SK-N-SH treated with all-trans-retinoic acid at 6 μM for 48 hours (cell line): ENCODE data around the gene BAX.

Experiments used
- ATAC-seq: fragments of 200-7000 bp; cut with Tn5 transposase; 3 replicates; pipeline ENCODE4 v1.9.1; 2020; ENCODE audit warnings: mild to moderate bottlenecking, moderate library complexity
- ARNTL ChIP-seq: fragments of 450-650 bp; formaldehyde crosslinking; IDR thresholded peaks from 2 replicates; pipeline ENCODE4 v1.5.0; 2020; ENCODE audit warnings: low read depth, mild to moderate bottlenecking, moderate library complexity, borderline replicate concordance
- BACH2 ChIP-seq: fragments of 250-450 bp; sonication (Bioruptor Pico); IDR thresholded peaks from 2 replicates; pipeline ENCODE4 v1.9.0; 2021; ENCODE audit warnings: mild to moderate bottlenecking, borderline replicate concordance
- CREB5 ChIP-seq: fragments of 250-450 bp; sonication (Bioruptor Pico); IDR thresholded peaks from 2 replicates; pipeline ENCODE4 v1.5.1; 2020; ENCODE audit warnings: low read depth, mild to moderate bottlenecking, moderate library complexity
- CSDC2 ChIP-seq: fragments of 250-450 bp; sonication (Bioruptor Pico); IDR thresholded peaks from 2 replicates; pipeline ENCODE4 v1.5.0; 2020; ENCODE audit warnings: mild to moderate bottlenecking, moderate library complexity
- CSRNP3 ChIP-seq: fragments of 250-450 bp; sonication (Bioruptor Pico); IDR thresholded peaks from 2 replicates; pipeline ENCODE4 v1.5.1; 2021; ENCODE audit warnings: mild to moderate bottlenecking, moderate library complexity
- ESRRG ChIP-seq: fragments of 250-450 bp; sonication (Bioruptor Pico); IDR thresholded peaks from 2 replicates; pipeline ENCODE4 v1.6.1; 2021; ENCODE audit warnings: mild to moderate bottlenecking
- GLIS3 ChIP-seq: fragments of 250-450 bp; sonication (Bioruptor Pico); IDR thresholded peaks from 2 replicates; pipeline ENCODE4 v1.5.0; 2020; ENCODE audit warnings: mild to moderate bottlenecking, moderate library complexity
- ISL1 ChIP-seq: fragments of 250-450 bp; sonication (Bioruptor Pico); IDR thresholded peaks from 2 replicates; pipeline ENCODE4 v2.1.2; 2022; ENCODE audit warnings: mild to moderate bottlenecking, moderate library complexity
- OSR1 ChIP-seq: fragments of 250-450 bp; sonication (Bioruptor Pico); IDR thresholded peaks from 2 replicates; pipeline ENCODE4 v1.8.0; 2022; ENCODE audit warnings: moderate library complexity, mild to moderate bottlenecking, inconsistent platforms
- POU6F1 ChIP-seq: fragments of 250-450 bp; sonication (Bioruptor Pico); IDR thresholded peaks from 2 replicates; pipeline ENCODE4 v1.8.0; 2021; ENCODE audit warnings: low read depth, mild to moderate bottlenecking, moderate library complexity, borderline replicate concordance
- RARB ChIP-seq: fragments of 250-450 bp; sonication (Bioruptor Pico); IDR thresholded peaks from 2 replicates; pipeline ENCODE4 v1.8.0; 2021; ENCODE audit warnings: mild to moderate bottlenecking, moderate library complexity
- SNAI2 ChIP-seq: fragments of 250-450 bp; sonication (Bioruptor Pico); IDR thresholded peaks from 2 replicates; pipeline ENCODE4 v1.5.0; 2020; ENCODE audit warnings: mild to moderate bottlenecking, moderate library complexity
- TCF4 ChIP-seq: fragments of 250-450 bp; sonication (Bioruptor Pico); IDR thresholded peaks from 2 replicates; pipeline ENCODE4 v1.8.0; 2021; ENCODE audit warnings: mild to moderate bottlenecking, moderate library complexity, borderline replicate concordance
- TOX ChIP-seq: fragments of 250-450 bp; sonication (Bioruptor Pico); IDR thresholded peaks from 2 replicates; pipeline ENCODE4 v1.8.0; 2021; ENCODE audit warnings: mild to moderate bottlenecking, moderate library complexity, borderline replicate concordance
- TSHZ2 ChIP-seq: fragments of 250-450 bp; sonication (Bioruptor Pico); IDR thresholded peaks from 2 replicates; pipeline ENCODE4 v1.5.0; 2020; ENCODE audit warnings: mild to moderate bottlenecking, moderate library complexity
- ZC3H10 ChIP-seq: fragments of 250-450 bp; sonication (Bioruptor Pico); IDR thresholded peaks from 2 replicates; pipeline ENCODE4 v1.5.1; 2021; ENCODE audit warnings: mild to moderate bottlenecking, moderate library complexity
- ZFP3 ChIP-seq: fragments of 250-450 bp; sonication (Bioruptor Pico); IDR thresholded peaks from 2 replicates; pipeline ENCODE4 v1.5.0; 2020; ENCODE audit warnings: mild to moderate bottlenecking, moderate library complexity
- ZFP30 ChIP-seq: fragments of 450-650 bp; formaldehyde crosslinking; IDR thresholded peaks from 2 replicates; pipeline ENCODE4 v1.5.0; 2022; ENCODE audit warnings: mild to moderate bottlenecking, moderate library complexity
- ZNF565 ChIP-seq: fragments of 450-650 bp; formaldehyde crosslinking; conservative IDR thresholded peaks from 2 replicates; pipeline ENCODE4 v1.5.0; 2020; ENCODE audit warnings: low read depth, mild to moderate bottlenecking, moderate library complexity
- ZNF70 ChIP-seq: fragments of 450-650 bp; formaldehyde crosslinking; IDR thresholded peaks from 2 replicates; pipeline ENCODE4 v1.5.0; 2020; ENCODE audit warnings: mild to moderate bottlenecking, moderate library complexity
- ZNF8 ChIP-seq: fragments of 450-650 bp; formaldehyde crosslinking; IDR thresholded peaks from 2 replicates; pipeline ENCODE4 v1.5.0; 2020; ENCODE audit warnings: mild to moderate bottlenecking, moderate library complexity

The BAX gene

GRCh38 chr19:48910803-48911202, 43.9 kb upstream of the BAX start (continued):
- TF ChIP-seq ZFP3, result no peak
- no peak for TF ChIP-seq CSDC2 (CRISPR knock-in tag)
- no peak for TF ChIP-seq RARB (CRISPR knock-in tag)
- no peak for TF ChIP-seq CREB5 (CRISPR knock-in tag)
- no peak for TF ChIP-seq ISL1
- TF ChIP-seq SNAI2 (CRISPR knock-in tag), result no peak
- TF ChIP-seq CSRNP3 (CRISPR knock-in tag), result no peak
- TF ChIP-seq, all 23 proteins: peak for 0

GRCh38 chr19:48913114-48913889, 41.4 kb upstream of the BAX start:
- peak; percentile 59; the same call in 2 of the 3 replicates for ATAC-seq
- TF ChIP-seq ARNTL (CRISPR knock-in tag) (no peak), ZFP30 (CRISPR knock-in tag) (no peak), SNAI2 (CRISPR knock-in tag) (no peak), ISL1 (no peak), ZC3H10 (CRISPR knock-in tag) (no peak), POU6F1 (CRISPR knock-in tag) (no peak), ESRRG (CRISPR knock-in tag) (no peak), ZFP3 (no peak), ZNF8 (CRISPR knock-in tag) (no peak), CREB5 (CRISPR knock-in tag) (no peak), BACH2 (CRISPR knock-in tag) (no peak)

GRCh38 chr19:48914181-48914580, 40.5 kb upstream of the BAX start:
- ATAC-seq, result no peak
- TF ChIP-seq POU6F1 (CRISPR knock-in tag), result no peak
- TF ChIP-seq TOX (CRISPR knock-in tag), result no peak
- no peak for TF ChIP-seq TCF4
- TF ChIP-seq TSHZ2 (CRISPR knock-in tag), result no peak
- no peak for TF ChIP-seq CREB5 (CRISPR knock-in tag)
- no peak for TF ChIP-seq ESRRG (CRISPR knock-in tag)
- TF ChIP-seq BACH2 (CRISPR knock-in tag), result no peak
- TF ChIP-seq OSR1 (CRISPR knock-in tag), result no peak
- no peak for TF ChIP-seq ZFP3
- no peak for TF ChIP-seq GLIS3 (CRISPR knock-in tag)
- TF ChIP-seq ZFP30 (CRISPR knock-in tag), result no peak
- no peak for TF ChIP-seq ZNF565 (CRISPR knock-in tag)
- TF ChIP-seq CSRNP3 (CRISPR knock-in tag), result no peak
- no peak for TF ChIP-seq ZNF8 (CRISPR knock-in tag)
- no peak for TF ChIP-seq RARB (CRISPR knock-in tag)
- TF ChIP-seq SNAI2 (CRISPR knock-in tag), result no peak
- no peak for TF ChIP-seq ZNF70
- no peak for TF ChIP-seq ZC3H10 (CRISPR knock-in tag)
- TF ChIP-seq, all 23 proteins: peak for 0
